NCI-H128 (cell line): ENCODE results near the gene CFHR2.
A peak's percentile ranks its signal among the peaks of the same experiment; 100 is the strongest.
"Not testable (repeated sequence)": the region's sequence is repeated elsewhere in the genome, so short reads cannot be mapped to it uniquely, and the experiment has no call there.

Experiments used
- DNase-seq: peaks from one replicate; lab custom pipeline; 2025; ENCODE audit not compliant: unreplicated experiment; lab: John Stamatoyannopoulos, UW

The CFHR2 gene

GRCh38 chr1:196943568-196943967 lies at the start of gene CFHR2:
TSS of gene CFHR2 (plus strand) at chr1:196943738. CDS start at chr1:196943881, 143 bp downstream.
- DNase-seq: not testable (repeated sequence)

GRCh38 chr1:196896355-196896754 lies 47.2 kb upstream of the CFHR2 start:
- DNase-seq: no peak

- no peak for DNase-seq
These were observed 46.2 kb upstream of the CFHR2 start for GRCh38 chr1:196897158-196897828.

GRCh38 chr1:196902344-196902743 lies 41.2 kb upstream of the CFHR2 start:
- DNase-seq: no peak

- DNase-seq: no peak
These were observed 33.3 kb upstream of the CFHR2 start for GRCh38 chr1:196910215-196910614.

GRCh38 chr1:196912283-196912682 lies 31.3 kb upstream of the CFHR2 start:
- DNase-seq: not testable (repeated sequence)

GRCh38 chr1:196926839-196927238 lies 16.7 kb upstream of the CFHR2 start:
- DNase-seq: not testable (repeated sequence)

GRCh38 chr1:196932853-196933252 lies 10.7 kb upstream of the CFHR2 start:
- DNase-seq: not testable (repeated sequence)

- DNase-seq: no peak
These were observed 9.9 kb upstream of the CFHR2 start for GRCh38 chr1:196933531-196934189.

- not testable (repeated sequence) for DNase-seq
These were observed 2.1 kb upstream of the CFHR2 start for GRCh38 chr1:196941474-196941873.

GRCh38 chr1:196951711-196952394 lies 8.3 kb downstream of the CFHR2 start:
- DNase-seq: no peak

GRCh38 chr1:196954778-196955177 lies 11.2 kb downstream of the CFHR2 start:
- no peak for DNase-seq

GRCh38 chr1:196955926-196956325 lies 12.4 kb downstream of the CFHR2 start:
- no peak for DNase-seq

GRCh38 chr1:196960854-196961253 lies 17.3 kb downstream of the CFHR2 start:
- no peak for DNase-seq

- no peak for DNase-seq
These were observed 26.6 kb downstream of the CFHR2 start for GRCh38 chr1:196970182-196970581.

GRCh38 chr1:196976278-196976677 lies 32.7 kb downstream of the CFHR2 start:
- DNase-seq: no peak

- no peak for DNase-seq
These were observed 33.7 kb downstream of the CFHR2 start, which contains the start of gene CFHR5 for GRCh38 chr1:196977278-196977677. TSS of gene CFHR5 (plus strand) at chr1:196977556. CDS start at chr1:196977665, 109 bp downstream.

GRCh38 chr1:196980859-196981258 lies 37.3 kb downstream of the CFHR2 start:
- DNase-seq: no peak

GRCh38 chr1:196982247-196982646 lies 38.7 kb downstream of the CFHR2 start:
- not testable (repeated sequence) for DNase-seq

GRCh38 chr1:196991919-196992651 lies 48.5 kb downstream of the CFHR2 start:
- DNase-seq: peak; percentile 72

GRCh38 chr1:196993916-196994315 lies 50.4 kb downstream of the CFHR2 start:
- DNase-seq: no peak
